ENCODE measurements around the gene ETHE1.

Gene ETHE1

DNA sequence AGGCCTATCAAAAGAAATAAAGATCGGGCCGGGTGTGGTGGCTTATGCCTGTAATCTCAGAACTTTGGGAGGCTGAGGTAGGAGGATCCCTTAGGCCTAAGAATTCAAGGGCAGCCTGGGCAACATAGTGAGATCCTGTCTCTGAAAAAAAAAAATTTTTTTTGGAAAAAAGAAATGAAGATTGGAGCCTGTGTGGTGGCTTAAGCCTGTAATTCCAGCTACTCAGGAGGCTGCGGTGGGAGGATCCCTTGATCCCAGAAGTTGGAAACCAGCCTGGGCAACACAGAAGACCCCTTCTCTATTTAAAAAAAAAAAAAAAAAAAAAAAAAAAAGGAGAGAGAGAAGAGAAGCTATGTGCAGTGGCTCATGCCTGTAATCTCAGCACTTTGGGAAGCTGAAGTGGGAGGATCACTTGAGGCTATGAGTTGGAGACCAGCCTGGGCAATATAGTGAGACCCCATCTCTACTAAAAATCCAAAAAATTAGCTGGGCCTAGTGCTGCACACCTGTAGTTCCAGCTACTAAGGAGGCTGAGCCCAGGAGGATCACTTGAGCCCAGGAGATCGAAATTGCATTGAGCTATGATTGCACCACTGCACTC lies 46.9 kb downstream of the ETHE1 start:
- no peak for TF ChIP-seq CTCF (IDR thresholded peaks at IDR 0.05)

DNA sequence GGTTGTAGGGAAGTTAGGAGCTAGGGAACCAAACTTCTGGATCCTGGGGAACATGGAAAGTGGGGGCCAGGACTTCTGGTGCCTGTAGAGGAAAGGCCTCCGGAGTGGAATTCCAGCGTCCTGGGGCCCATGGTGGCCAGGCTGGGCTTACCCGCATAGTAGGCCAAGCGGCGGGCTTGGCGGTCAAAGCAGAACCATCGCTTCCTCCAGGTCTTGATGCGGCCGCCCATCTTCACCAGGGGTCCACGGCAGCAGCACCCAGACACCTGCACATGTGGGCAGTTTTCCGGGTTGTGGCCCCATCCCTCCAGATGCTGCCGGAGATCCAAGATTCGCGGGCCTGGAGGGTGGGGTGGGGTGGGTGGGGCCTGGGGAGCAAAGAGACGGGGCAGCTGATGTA lies 47.8 kb downstream of the ETHE1 start:
- no peak for TF ChIP-seq CTCF (IDR thresholded peaks at IDR 0.05)

GRCh38 chr19:43478323-43478722 lies 48.7 kb downstream of the ETHE1 start:
- no peak for TF ChIP-seq CTCF (IDR thresholded peaks at IDR 0.05)

DNA sequence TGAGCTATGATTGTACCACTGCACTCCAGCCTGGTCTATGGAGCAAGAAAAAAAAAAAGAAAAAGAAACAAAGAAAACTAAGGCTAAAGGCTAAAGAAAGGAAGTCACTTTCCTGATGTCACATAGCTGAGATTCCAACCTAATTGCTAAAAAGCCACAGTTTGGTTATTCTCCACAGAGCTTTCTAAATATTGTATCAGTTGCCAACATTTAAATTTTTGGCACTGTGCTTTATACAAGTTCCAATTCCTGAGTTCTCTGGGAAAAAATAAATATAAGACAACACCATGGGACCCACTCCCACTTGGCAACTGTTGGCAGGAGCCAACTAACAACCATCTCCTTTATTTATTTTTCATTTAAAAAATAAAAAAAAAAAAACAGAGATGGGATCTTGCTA lies 50.4 kb downstream of the ETHE1 start:
- no peak for TF ChIP-seq CTCF (IDR thresholded peaks at IDR 0.05)

DNA sequence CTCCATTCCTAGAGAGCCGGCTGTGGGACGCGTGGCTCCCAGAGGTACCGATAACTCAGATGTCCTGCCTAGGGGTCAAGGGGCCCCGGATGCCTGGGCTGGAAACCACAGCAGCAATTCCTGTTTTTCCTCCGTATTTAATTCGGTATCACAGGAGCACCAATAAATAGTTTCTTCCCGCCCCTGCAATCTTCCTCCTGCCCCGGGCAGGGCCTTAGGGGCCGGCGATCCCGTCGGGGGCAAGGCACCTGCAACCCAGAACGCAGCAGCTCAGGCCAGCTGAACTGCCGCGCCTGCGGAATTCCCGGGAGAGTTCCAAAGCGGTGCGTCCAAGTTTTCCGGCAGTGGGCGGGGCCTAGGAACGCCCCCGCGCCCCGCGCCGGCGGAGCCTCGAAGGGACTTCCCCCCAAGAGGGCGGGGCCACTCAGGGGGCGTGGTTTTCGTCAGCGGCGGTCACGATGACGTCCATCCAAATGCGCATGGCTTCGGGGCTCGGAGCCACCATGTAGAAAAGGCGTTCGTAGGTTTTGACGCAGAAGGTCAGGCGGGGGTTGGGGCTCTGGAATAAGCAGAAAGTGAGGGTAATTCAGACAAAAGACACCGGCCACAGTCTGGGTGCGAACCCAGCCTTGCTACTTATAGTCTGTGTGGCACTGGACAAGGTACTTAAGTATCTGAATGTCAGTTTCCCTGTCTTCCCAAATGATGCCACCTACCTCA lies 51.9 kb downstream of the ETHE1 start:
- TF ChIP-seq CTCF (IDR thresholded peaks at IDR 0.05), result no peak

DNA sequence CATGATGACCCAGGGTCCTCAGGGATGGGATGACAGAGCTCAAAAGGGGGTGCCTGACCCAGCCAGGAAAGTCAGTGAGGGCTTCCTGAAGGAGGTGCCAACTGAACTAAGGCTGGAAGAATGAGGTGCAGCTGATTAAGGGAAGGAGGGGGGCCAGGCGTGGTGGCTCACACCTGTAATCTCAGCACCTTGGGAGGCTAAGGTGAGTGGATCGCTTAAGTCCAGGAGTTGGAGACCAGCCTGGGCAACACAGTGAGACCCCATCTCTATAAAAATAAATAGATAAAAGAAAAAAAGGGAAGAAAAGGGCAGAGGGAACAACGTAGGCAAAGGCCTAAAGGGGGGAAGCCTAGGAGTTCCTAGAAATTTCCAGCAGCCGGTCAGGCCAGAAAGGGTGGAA lies 52.5 kb downstream of the ETHE1 start:
- TF ChIP-seq CTCF (IDR thresholded peaks at IDR 0.05), result no peak

- no peak for TF ChIP-seq CTCF (IDR thresholded peaks at IDR 0.05)
Observed at GRCh38 chr19:43471091-43471490, 55.9 kb downstream of the ETHE1 start.
